Type B pancreatic cell (in vitro differentiated cells): Measurements from ENCODE around the gene RPL7L1. TPM values are rescaled to one million over a fixed set of nuclear protein-coding genes. Genes with fewer than 3 reads are reported as not detected.
"Not testable (repeated sequence)": the region's sequence is repeated elsewhere in the genome, so short reads cannot be mapped to it uniquely, and the experiment has no call there.

Experiments used
- DNase-seq: peaks from one replicate; pipeline ENCODE4 v3.0.0; 2021; ENCODE audit warnings: mixed read lengths; ENCODE audit not compliant: unreplicated experiment; ENCODE audit errors: extremely low spot score
- H3K27ac Mint-ChIP-seq: 2 replicates; pipeline ENCODE4 v1.8.0; 2021; ENCODE audit warnings: mild to moderate bottlenecking, mixed read lengths
- H3K27me3 Mint-ChIP-seq: 2 replicates; pipeline ENCODE4 v1.8.0; 2021; ENCODE audit warnings: mixed read lengths
- H3K36me3 Mint-ChIP-seq: 2 replicates; pipeline ENCODE4 v1.8.0; 2021; ENCODE audit warnings: mixed read lengths
- H3K4me1 Mint-ChIP-seq: one replicate; pipeline ENCODE4 v1.8.0; 2021; ENCODE audit warnings: mixed read lengths; ENCODE audit not compliant: unreplicated experiment
- H3K4me3 Mint-ChIP-seq: 2 replicates; pipeline ENCODE4 v1.8.0; 2021; ENCODE audit warnings: mild to moderate bottlenecking, mixed read lengths
- H3K9me3 Mint-ChIP-seq: 2 replicates; pipeline ENCODE4 v1.8.0; 2021; ENCODE audit warnings: mixed read lengths
- total RNA-seq: library from RNA; stranded (reverse); gene quantifications from 2 replicates; pipeline ENCODE4 v1.2.1, GENCODE V29; 2021; ENCODE audit warnings: low replicate concordance
- TF ChIP-seq, protein P1 (sequence below): fragments of 200-600 bp; sonication (generic); conservative IDR thresholded peaks from 2 replicates; pipeline ENCODE4 v1.5.0; 2021; ENCODE audit warnings: antibody characterized with exemption, mild to moderate bottlenecking

Gene RPL7L1
- total RNA-seq, 1 donor from 2014 or later = 101 TPM

DNA sequence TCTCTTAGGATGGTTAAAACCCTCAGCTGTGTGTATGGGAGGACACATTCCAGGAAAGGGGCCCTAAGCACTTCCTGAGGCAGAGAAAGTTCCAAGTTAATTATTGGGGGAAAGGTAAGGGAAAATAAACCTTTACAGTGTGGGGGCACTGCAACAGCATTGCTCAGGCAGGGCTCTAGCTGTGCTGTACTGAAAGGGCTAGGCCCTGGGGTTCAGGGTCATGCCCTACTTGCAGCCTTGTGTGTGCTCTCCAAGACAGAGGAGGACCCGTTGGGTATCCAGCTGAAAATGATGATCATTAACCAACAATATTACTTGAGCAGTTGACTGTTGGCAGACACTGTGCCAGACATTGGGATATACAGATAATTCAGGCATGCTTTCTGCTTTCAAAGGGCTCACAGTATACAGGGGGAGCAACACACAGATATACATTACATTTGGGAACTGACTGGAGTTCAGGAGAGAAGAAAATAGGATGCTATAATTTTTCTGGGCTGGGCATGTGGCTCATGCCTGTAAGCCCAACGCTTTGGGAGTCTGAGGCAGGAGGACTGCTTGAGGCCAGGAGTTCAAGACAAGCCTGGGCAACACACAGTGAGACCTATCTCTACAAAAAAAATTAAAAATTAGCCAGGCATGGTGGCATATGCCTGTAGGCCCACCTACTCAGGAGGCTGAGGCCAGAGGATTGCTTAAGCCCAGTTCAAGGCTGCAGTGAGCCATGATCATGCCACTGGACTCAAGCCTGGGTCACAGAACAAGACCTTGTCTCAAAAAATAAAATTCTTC is 9.1 kb upstream of the RPL7L1 start:
- no peaks in the 10 kb centered on the region for H3K9me3 Mint-ChIP-seq
- no peak overlapping the region for H3K27ac Mint-ChIP-seq
- H3K4me1 Mint-ChIP-seq = no peaks in the 10 kb centered on the region
- no peaks in the 10 kb centered on the region for H3K27me3 Mint-ChIP-seq
- TF ChIP-seq, protein P1, sequence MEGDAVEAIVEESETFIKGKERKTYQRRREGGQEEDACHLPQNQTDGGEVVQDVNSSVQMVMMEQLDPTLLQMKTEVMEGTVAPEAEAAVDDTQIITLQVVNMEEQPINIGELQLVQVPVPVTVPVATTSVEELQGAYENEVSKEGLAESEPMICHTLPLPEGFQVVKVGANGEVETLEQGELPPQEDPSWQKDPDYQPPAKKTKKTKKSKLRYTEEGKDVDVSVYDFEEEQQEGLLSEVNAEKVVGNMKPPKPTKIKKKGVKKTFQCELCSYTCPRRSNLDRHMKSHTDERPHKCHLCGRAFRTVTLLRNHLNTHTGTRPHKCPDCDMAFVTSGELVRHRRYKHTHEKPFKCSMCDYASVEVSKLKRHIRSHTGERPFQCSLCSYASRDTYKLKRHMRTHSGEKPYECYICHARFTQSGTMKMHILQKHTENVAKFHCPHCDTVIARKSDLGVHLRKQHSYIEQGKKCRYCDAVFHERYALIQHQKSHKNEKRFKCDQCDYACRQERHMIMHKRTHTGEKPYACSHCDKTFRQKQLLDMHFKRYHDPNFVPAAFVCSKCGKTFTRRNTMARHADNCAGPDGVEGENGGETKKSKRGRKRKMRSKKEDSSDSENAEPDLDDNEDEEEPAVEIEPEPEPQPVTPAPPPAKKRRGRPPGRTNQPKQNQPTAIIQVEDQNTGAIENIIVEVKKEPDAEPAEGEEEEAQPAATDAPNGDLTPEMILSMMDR = no peak
- DNase-seq = no peak
- H3K4me3 Mint-ChIP-seq = no peak overlapping the region
- peaks cover 3% of the 10 kb centered on the region for H3K36me3 Mint-ChIP-seq

DNA sequence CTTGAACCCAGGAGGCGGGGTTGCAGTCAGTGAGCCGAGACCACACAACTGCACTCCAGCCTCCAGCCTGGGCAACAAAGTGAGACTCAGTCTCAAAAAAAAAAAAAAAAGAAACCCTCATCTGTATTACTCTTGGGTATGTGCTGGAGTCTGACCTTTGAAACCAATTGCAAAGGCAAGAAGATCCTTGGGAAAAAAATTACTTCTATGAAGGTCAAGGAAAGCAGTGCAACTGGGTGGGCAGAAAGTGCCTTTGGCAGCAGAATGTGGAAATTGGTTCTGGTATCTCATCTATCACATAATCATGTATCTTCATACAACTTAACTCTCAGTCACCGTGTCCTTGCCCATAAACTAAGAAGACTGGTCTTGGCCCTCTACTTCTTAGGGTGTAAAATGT is 7.7 kb upstream of the RPL7L1 start:
- H3K27ac Mint-ChIP-seq = no peak overlapping the region
- no peak for DNase-seq
- H3K36me3 Mint-ChIP-seq = peaks cover 3% of the 10 kb centered on the region

DNA sequence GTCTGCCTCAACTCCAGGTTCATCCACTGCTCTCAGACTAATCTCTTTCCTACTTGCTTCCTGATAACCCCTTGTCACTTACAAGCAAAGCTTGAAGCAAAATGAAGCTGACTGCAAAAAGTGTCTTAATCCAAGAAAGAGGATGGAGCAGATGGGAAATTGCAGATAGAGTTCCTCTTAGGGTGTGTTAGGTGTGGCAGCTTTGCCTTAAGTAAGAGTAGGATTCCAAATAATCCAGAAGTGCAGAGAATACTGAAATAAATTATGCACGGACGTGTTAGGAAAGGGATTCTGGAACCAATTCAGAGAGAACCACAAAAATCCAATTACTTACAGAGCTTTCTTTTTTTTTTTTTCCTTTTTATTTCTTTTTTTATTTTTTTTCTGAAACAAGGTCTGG is 6.1 kb upstream of the RPL7L1 start:
- no peak for DNase-seq
- TF ChIP-seq, protein P1 = no peak
- Mint-ChIP-seq H3K9me3 (no peaks in the 10 kb centered on the region), H3K27ac (no peak overlapping the region), H3K27me3 (no peaks in the 10 kb centered on the region), H3K4me1 (no peaks in the 10 kb centered on the region), H3K36me3 (peaks cover 3% of the 10 kb centered on the region), H3K4me3 (no peak overlapping the region)

More for the DNA sequence above, 7.7 kb upstream of the RPL7L1 start:
- Mint-ChIP-seq H3K4me3 (no peak overlapping the region), H3K9me3 (no peaks in the 10 kb centered on the region), H3K27me3 (no peaks in the 10 kb centered on the region), H3K4me1 (no peaks in the 10 kb centered on the region)
- TF ChIP-seq, protein P1 = no peak

DNA sequence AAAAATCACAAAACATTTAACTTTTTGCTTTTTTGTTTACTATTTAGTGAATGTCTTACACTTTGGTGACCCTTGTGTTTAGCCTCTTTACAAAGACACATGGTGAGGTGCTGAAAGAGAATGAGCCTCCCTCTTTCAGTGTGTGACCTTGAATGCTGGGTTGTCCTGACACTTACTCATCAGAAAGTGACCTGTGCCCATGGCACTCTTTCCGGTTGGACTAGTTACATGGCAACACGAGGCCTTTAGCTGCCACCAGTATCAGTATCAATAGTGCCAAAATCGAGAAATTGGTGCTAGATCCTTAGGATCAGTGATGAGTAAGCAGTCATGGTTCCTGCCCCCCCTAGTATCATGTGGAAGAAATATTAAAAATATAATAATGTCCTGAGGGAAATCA is 1.7 kb upstream of the RPL7L1 start:
- Mint-ChIP-seq H3K4me1 (peaks cover 9% of the 10 kb centered on the region), H3K4me3 (peak overlapping the region; percentile 54), H3K36me3 (peaks cover 5% of the 10 kb centered on the region), H3K27ac (peak overlapping the region; percentile 76), H3K27me3 (no peaks in the 10 kb centered on the region), H3K9me3 (no peaks in the 10 kb centered on the region)
- no peak for DNase-seq
- TF ChIP-seq, protein P1 = no peak

DNA sequence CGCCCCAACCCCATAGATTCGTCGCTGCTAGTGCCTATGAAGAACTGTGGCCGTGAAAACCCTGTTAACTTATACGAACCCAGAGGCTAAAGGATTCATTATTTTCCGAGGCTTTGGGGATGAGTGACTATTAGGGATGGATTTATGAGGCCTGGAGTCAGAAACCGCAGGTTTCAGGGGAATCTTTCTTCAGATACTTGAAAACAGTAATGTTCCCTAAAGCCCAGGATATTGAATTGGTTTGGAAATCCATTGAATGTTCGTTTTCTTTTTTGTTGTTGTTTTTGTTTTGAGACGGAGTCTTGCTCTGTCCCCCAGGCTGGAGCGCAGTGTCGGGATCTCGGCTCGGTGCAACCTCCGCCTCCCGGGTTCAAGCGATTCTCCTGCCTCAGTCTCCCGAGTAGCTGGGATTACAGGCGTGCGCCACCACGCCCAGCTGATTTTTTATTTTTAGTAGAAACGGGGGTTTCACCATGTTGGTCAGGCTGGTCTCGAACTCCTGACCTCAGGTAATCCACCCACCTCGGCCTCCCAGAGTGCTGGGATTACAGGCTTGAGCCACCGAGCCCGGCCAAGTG is 913 bp downstream of the RPL7L1 start:
- Mint-ChIP-seq H3K27ac (peak overlapping the region; percentile 99), H3K4me1 (peaks cover 12% of the 10 kb centered on the region), H3K36me3 (peaks cover 22% of the 10 kb centered on the region), H3K4me3 (peak overlapping the region; percentile 100)
- not testable (repeated sequence) for H3K27me3 Mint-ChIP-seq, H3K9me3 Mint-ChIP-seq, DNase-seq

DNA sequence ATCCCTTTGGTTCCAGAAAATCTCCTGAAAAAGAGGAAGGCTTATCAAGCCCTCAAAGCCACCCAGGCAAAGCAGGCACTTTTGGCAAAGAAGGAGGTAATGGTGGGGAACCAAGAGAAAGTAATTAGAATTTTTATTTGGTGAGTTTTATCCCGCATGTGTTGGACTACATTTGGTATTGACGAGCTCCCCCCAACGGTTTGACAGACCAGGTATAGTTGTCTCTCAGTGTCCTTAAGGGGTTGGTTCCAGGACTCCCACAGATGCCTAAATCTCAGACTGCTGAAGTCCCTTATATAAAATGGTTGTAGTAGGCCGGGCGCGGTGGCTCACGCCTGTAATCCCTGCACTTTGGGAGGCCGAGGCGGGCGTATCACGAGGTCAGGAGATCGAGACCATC is 1.5 kb downstream of the RPL7L1 start:
- Mint-ChIP-seq H3K27ac (peak overlapping the region; percentile 99), H3K4me1 (peaks cover 12% of the 10 kb centered on the region), H3K4me3 (peak overlapping the region; percentile 100), H3K36me3 (peaks cover 24% of the 10 kb centered on the region)
- not testable (repeated sequence) for H3K9me3 Mint-ChIP-seq, H3K27me3 Mint-ChIP-seq, DNase-seq
